Activated naive CD8-positive, alpha-beta T cell treated with anti-CD3 and anti-CD28 coated beads for 36 hours (primary cell): ENCODE data around the gene FIBCD1. TPM values are rescaled to one million over a fixed set of nuclear protein-coding genes. Genes with fewer than 3 reads are reported as not detected.

Experiments
- DNase-seq: peaks from one replicate; pipeline ENCODE4 v3.0.0; 2021
- H3K27ac Mint-ChIP-seq: one replicate; pipeline ENCODE4 v1.8.0; 2022; ENCODE audit warnings: mild to moderate bottlenecking, moderate library complexity, mixed read lengths
- H3K27me3 Mint-ChIP-seq: one replicate; pipeline ENCODE4 v1.8.0; 2022; ENCODE audit warnings: mild to moderate bottlenecking, mixed read lengths
- H3K36me3 Mint-ChIP-seq: one replicate; pipeline ENCODE4 v1.8.0; 2021; ENCODE audit warnings: mild to moderate bottlenecking, mixed read lengths
- H3K4me1 Mint-ChIP-seq: one replicate; pipeline ENCODE4 v1.8.0; 2021; ENCODE audit warnings: mixed read lengths
- H3K4me3 Mint-ChIP-seq: one replicate; pipeline ENCODE4 v1.8.0; 2022; ENCODE audit warnings: mild to moderate bottlenecking, moderate library complexity, mixed read lengths
- H3K9me3 Mint-ChIP-seq: one replicate; pipeline ENCODE4 v1.8.0; 2022; ENCODE audit warnings: mixed read lengths
- total RNA-seq, 2 experiments: library from RNA; stranded (reverse); gene quantifications; one replicate each; pipeline ENCODE4 v1.2.3, GENCODE V29; 2021

The FIBCD1 gene
- total RNA-seq = not detected

- peaks cover 79% of the 10 kb centered on the region for H3K27me3 Mint-ChIP-seq
- peak; percentile 53 for DNase-seq
- H3K4me3 Mint-ChIP-seq = peak within 1 kb of the TSS; percentile 77
Observed at GRCh38 chr9:130938652-130939404, at the start of gene FIBCD1. FIBCD1 (minus strand) TSS chr9:130939247; CDS start chr9:130938607, 640 bp downstream.

GRCh38 chr9:130988400-130988747 lies 49.3 kb upstream of the FIBCD1 start:
- no peak overlapping the region for H3K4me3 Mint-ChIP-seq
- no peaks in the 10 kb centered on the region for H3K4me1 Mint-ChIP-seq
- H3K27me3 Mint-ChIP-seq = no peaks in the 10 kb centered on the region
- no peaks in the 10 kb centered on the region for H3K36me3 Mint-ChIP-seq
- DNase-seq = no peak
- H3K27ac Mint-ChIP-seq = no peak overlapping the region
- H3K9me3 Mint-ChIP-seq = no peaks in the 10 kb centered on the region

More at GRCh38 chr9:130938652-130939404, at the start of gene FIBCD1:
- Mint-ChIP-seq H3K9me3 (no peaks in the 10 kb centered on the region), H3K4me1 (peaks cover 5% of the 10 kb centered on the region), H3K27ac (no peak within 1 kb of the TSS), H3K36me3 (no peaks in the 10 kb centered on the region)

- Mint-ChIP-seq H3K4me3 (no peak overlapping the region), H3K27me3 (no peaks in the 10 kb centered on the region), H3K9me3 (no peaks in the 10 kb centered on the region), H3K4me1 (no peaks in the 10 kb centered on the region), H3K36me3 (no peaks in the 10 kb centered on the region), H3K27ac (no peak overlapping the region)
- no peak for DNase-seq
Observed at GRCh38 chr9:130987738-130988399, 48.8 kb upstream of the FIBCD1 start.

- Mint-ChIP-seq H3K27ac (no peak overlapping the region), H3K36me3 (no peaks in the 10 kb centered on the region), H3K9me3 (no peaks in the 10 kb centered on the region), H3K4me1 (no peaks in the 10 kb centered on the region), H3K4me3 (no peak overlapping the region), H3K27me3 (no peaks in the 10 kb centered on the region)
- no peak for DNase-seq
Observed at GRCh38 chr9:130987054-130987453, 48.0 kb upstream of the FIBCD1 start.

- H3K27me3 Mint-ChIP-seq = no peaks in the 10 kb centered on the region
- no peak overlapping the region for H3K27ac Mint-ChIP-seq
- H3K4me3 Mint-ChIP-seq = no peak overlapping the region
- no peaks in the 10 kb centered on the region for H3K9me3 Mint-ChIP-seq
- no peaks in the 10 kb centered on the region for H3K36me3 Mint-ChIP-seq
- H3K4me1 Mint-ChIP-seq = no peaks in the 10 kb centered on the region
- DNase-seq = no peak
Observed at GRCh38 chr9:130986356-130986965, 47.4 kb upstream of the FIBCD1 start.

GRCh38 chr9:130985606-130986162 lies 46.6 kb upstream of the FIBCD1 start:
- Mint-ChIP-seq H3K9me3 (no peaks in the 10 kb centered on the region), H3K4me1 (no peaks in the 10 kb centered on the region), H3K4me3 (no peak overlapping the region), H3K27me3 (no peaks in the 10 kb centered on the region), H3K27ac (no peak overlapping the region), H3K36me3 (no peaks in the 10 kb centered on the region)
- DNase-seq = no peak

- no peak for DNase-seq
- H3K4me3 Mint-ChIP-seq = no peak overlapping the region
- H3K27ac Mint-ChIP-seq = no peak overlapping the region
- no peaks in the 10 kb centered on the region for H3K36me3 Mint-ChIP-seq
- no peaks in the 10 kb centered on the region for H3K9me3 Mint-ChIP-seq
- H3K4me1 Mint-ChIP-seq = no peaks in the 10 kb centered on the region
- H3K27me3 Mint-ChIP-seq = no peaks in the 10 kb centered on the region
Observed at GRCh38 chr9:130985029-130985428, 46.0 kb upstream of the FIBCD1 start.

- Mint-ChIP-seq H3K9me3 (no peaks in the 10 kb centered on the region), H3K36me3 (no peaks in the 10 kb centered on the region), H3K27me3 (no peaks in the 10 kb centered on the region), H3K27ac (no peak overlapping the region), H3K4me3 (no peak overlapping the region), H3K4me1 (no peaks in the 10 kb centered on the region)
- no peak for DNase-seq
Observed at GRCh38 chr9:130984521-130984920, 45.5 kb upstream of the FIBCD1 start.

GRCh38 chr9:130983970-130984369 lies 44.9 kb upstream of the FIBCD1 start:
- H3K27me3 Mint-ChIP-seq = no peaks in the 10 kb centered on the region
- H3K4me3 Mint-ChIP-seq = no peak overlapping the region
- no peaks in the 10 kb centered on the region for H3K36me3 Mint-ChIP-seq
- H3K27ac Mint-ChIP-seq = no peak overlapping the region
- no peaks in the 10 kb centered on the region for H3K9me3 Mint-ChIP-seq
- DNase-seq = no peak
- H3K4me1 Mint-ChIP-seq = no peaks in the 10 kb centered on the region

GRCh38 chr9:130983359-130983670 lies 44.3 kb upstream of the FIBCD1 start:
- no peaks in the 10 kb centered on the region for H3K27me3 Mint-ChIP-seq
- no peak overlapping the region for H3K27ac Mint-ChIP-seq
- H3K36me3 Mint-ChIP-seq = no peaks in the 10 kb centered on the region
- no peaks in the 10 kb centered on the region for H3K4me1 Mint-ChIP-seq
- H3K4me3 Mint-ChIP-seq = no peak overlapping the region
- H3K9me3 Mint-ChIP-seq = no peaks in the 10 kb centered on the region
- no peak for DNase-seq

GRCh38 chr9:130982636-130983358 lies 43.8 kb upstream of the FIBCD1 start:
- no peaks in the 10 kb centered on the region for H3K4me1 Mint-ChIP-seq
- H3K36me3 Mint-ChIP-seq = no peaks in the 10 kb centered on the region
- H3K9me3 Mint-ChIP-seq = no peaks in the 10 kb centered on the region
- H3K27me3 Mint-ChIP-seq = no peaks in the 10 kb centered on the region
- DNase-seq = no peak
- H3K27ac Mint-ChIP-seq = no peak overlapping the region
- H3K4me3 Mint-ChIP-seq = no peak overlapping the region

- no peaks in the 10 kb centered on the region for H3K9me3 Mint-ChIP-seq
Observed at GRCh38 chr9:130981756-130982137, 42.7 kb upstream of the FIBCD1 start.

GRCh38 chr9:130981002-130981755 lies 42.1 kb upstream of the FIBCD1 start:
- no peaks in the 10 kb centered on the region for H3K27me3 Mint-ChIP-seq
- H3K9me3 Mint-ChIP-seq = no peaks in the 10 kb centered on the region
- no peak for DNase-seq
- H3K4me3 Mint-ChIP-seq = no peak overlapping the region
- no peak overlapping the region for H3K27ac Mint-ChIP-seq
- H3K36me3 Mint-ChIP-seq = no peaks in the 10 kb centered on the region
- H3K4me1 Mint-ChIP-seq = no peaks in the 10 kb centered on the region

More at GRCh38 chr9:130981756-130982137, 42.7 kb upstream of the FIBCD1 start:
- no peak overlapping the region for H3K27ac Mint-ChIP-seq
- no peaks in the 10 kb centered on the region for H3K27me3 Mint-ChIP-seq
- no peak overlapping the region for H3K4me3 Mint-ChIP-seq
- H3K4me1 Mint-ChIP-seq = no peaks in the 10 kb centered on the region
- no peak for DNase-seq
- H3K36me3 Mint-ChIP-seq = no peaks in the 10 kb centered on the region

- no peak for DNase-seq
- no peaks in the 10 kb centered on the region for H3K36me3 Mint-ChIP-seq
- H3K4me3 Mint-ChIP-seq = no peak overlapping the region
- no peak overlapping the region for H3K27ac Mint-ChIP-seq
- H3K4me1 Mint-ChIP-seq = no peaks in the 10 kb centered on the region
- no peaks in the 10 kb centered on the region for H3K9me3 Mint-ChIP-seq
- H3K27me3 Mint-ChIP-seq = no peaks in the 10 kb centered on the region
Observed at GRCh38 chr9:130980526-130980925, 41.5 kb upstream of the FIBCD1 start.
